ENCODE measurements around the gene RFXANK. TPM values are rescaled to one million over a fixed set of nuclear protein-coding genes. Genes with fewer than 3 reads are reported as not detected.

The RFXANK gene
- total RNA-seq, 1 experiment from 2014 or later = 78.7 TPM

- TF ChIP-seq STAT6 (CRISPR knock-in tag; conservative IDR thresholded peaks at IDR 0.05; ENCODE audit: low read depth) = no peak
- peak; percentile 82 for TF ChIP-seq FOXK1 (CRISPR knock-in tag; IDR thresholded peaks at IDR 0.05)
- TF ChIP-seq MXD4 (CRISPR knock-in tag; IDR thresholded peaks at IDR 0.05; ENCODE audit: borderline replicate concordance) = no peak
- TF ChIP-seq ATF6 (CRISPR knock-in tag; IDR thresholded peaks at IDR 0.05) = no peak
- TF ChIP-seq USF2 (CRISPR knock-in tag; IDR thresholded peaks at IDR 0.05) = no peak
- TF ChIP-seq MLX (CRISPR knock-in tag; IDR thresholded peaks at IDR 0.05) = 0 out of 2 replicates have a peak, but pooled peaks have one; percentile 13
- peak; percentile 81; the same call in 1 of the 2 replicates for TF ChIP-seq SMAD3 (CRISPR knock-in tag; IDR thresholded peaks at IDR 0.05; ENCODE audit: borderline replicate concordance)
- TF ChIP-seq HMGXB4 (CRISPR knock-in tag; IDR thresholded peaks at IDR 0.05) = peak; percentile 87
- TF ChIP-seq NR1H2 (CRISPR knock-in tag; IDR thresholded peaks at IDR 0.05) = no peak
- peak; percentile 82; the same call in 1 of the 2 replicates for TF ChIP-seq ETV6 (CRISPR knock-in tag; IDR thresholded peaks at IDR 0.05)
- no peak; the same call in 1 of the 2 replicates for TF ChIP-seq IRF1 (CRISPR knock-in tag; IDR thresholded peaks at IDR 0.05)
- TF ChIP-seq ZNF512 (CRISPR knock-in tag; IDR thresholded peaks at IDR 0.05; ENCODE audit: borderline replicate concordance) = no peak
- TF ChIP-seq RORB (CRISPR knock-in tag; IDR thresholded peaks at IDR 0.05) = no peak
- TF ChIP-seq TCF7 (CRISPR knock-in tag; IDR thresholded peaks at IDR 0.05; ENCODE audit: low read depth) = no peak
- TF ChIP-seq ZNF138 (CRISPR knock-in tag; conservative IDR thresholded peaks at IDR 0.05) = no peak
- peak; percentile 77; the same call in 1 of the 2 replicates for TF ChIP-seq ARID4B (CRISPR knock-in tag; IDR thresholded peaks at IDR 0.05; ENCODE audit: borderline replicate concordance)
- no peak for TF ChIP-seq NFYB (CRISPR knock-in tag; conservative IDR thresholded peaks at IDR 0.05; ENCODE audit: low read depth)
- peak; percentile 85 for TF ChIP-seq RELA (CRISPR knock-in tag; IDR thresholded peaks at IDR 0.05; ENCODE audit: borderline replicate concordance)
- TF ChIP-seq IRF2 (CRISPR knock-in tag; IDR thresholded peaks at IDR 0.05; ENCODE audit: borderline replicate concordance, low read depth) = no peak
- TF ChIP-seq CTCF (IDR thresholded peaks at IDR 0.05) = 0 out of 2 replicates have a peak, but pooled peaks have one; percentile 35
- TF ChIP-seq JUN (CRISPR knock-in tag; IDR thresholded peaks at IDR 0.05) = no peak
These were observed 32.9 kb downstream of the RFXANK start (continued) for GRCh38 chr19:19224852-19225494.
